B cell (primary cell): Measurements from ENCODE around the gene ATXN1. TPM values are rescaled to one million over a fixed set of nuclear protein-coding genes. Genes with fewer than 3 reads are reported as not detected.

Source experiments
- ATAC-seq: fragments of 200-7000 bp; cut with Tn5 transposase; one replicate; pipeline ENCODE4 v1.10.0; 2021; ENCODE audit warnings: low read depth, mild to moderate bottlenecking, moderate number of reproducible peaks, moderate library complexity
- CTCF ChIA-PET: fragments of 350-600 bp; sonication (Branson Sonifier 250); formaldehyde crosslinking; loops from one replicate; lab custom pipeline; 2021; ENCODE audit warnings: antibody characterized with exemption, inconsistent platforms; lab: Charles Lee
- POLR2A ChIA-PET: fragments of 350-600 bp; sonication (Branson Sonifier 250); formaldehyde crosslinking; loops from one replicate; lab custom pipeline; 2021; ENCODE audit warnings: antibody characterized with exemption; lab: Charles Lee
- DNase-seq: peaks from one replicate; pipeline ENCODE4 v3.0.0; 2013
- H2AFZ ChIP-seq: 2 replicates; pipeline ENCODE4 v1.6.1; 2012; ENCODE audit warnings: mild to moderate bottlenecking, low read depth, low read length; ENCODE audit not compliant: insufficient read depth, poor library complexity, severe bottlenecking
- H3K27ac ChIP-seq, 2 donors: 1 replicate in 1 of 2; 2 replicates in 1 of 2; pipeline ENCODE4 v1.5.1; 2012 to 2013; ENCODE audit warnings: low read length in 2 of 2, mild to moderate bottlenecking in 2 of 2, moderate library complexity in 1 of 2
- H3K27me3 ChIP-seq, 4 experiments: fragments of 200-600 bp in 1 of 4; sonication (generic) in 1 of 4; replicated peaks in 1 of 4; 1 replicate in 2 of 4; 2 replicates in 2 of 4; pipeline versions ENCODE4 v1.6.1 to v1.7.0; 2013 to 2016; ENCODE audit warnings: low read length in 3 of 4, mild to moderate bottlenecking in 2 of 4, mixed read lengths in 1 of 4, moderate library complexity in 1 of 4; ENCODE audit not compliant: insufficient read depth in 4 of 4, control insufficient read depth in 3 of 4; ENCODE audit errors: control extremely low read depth in 1 of 4
- H3K36me3 ChIP-seq, 2 experiments: replicated peaks in 1 of 2; 1 replicate in 1 of 2; 2 replicates in 1 of 2; pipeline versions ENCODE4 v1.6.1 to v1.7.1; 2013; ENCODE audit warnings: low read length in 1 of 2; ENCODE audit not compliant: insufficient read depth in 2 of 2, control insufficient read depth in 1 of 2; ENCODE audit errors: control extremely low read depth in 1 of 2, extremely low read depth in 1 of 2
- H3K4me1 ChIP-seq, 2 donors: fragments of 200-600 bp in 1 of 2; sonication (generic) in 1 of 2; 1 replicate in 1 of 2; 2 replicates in 1 of 2; pipeline versions ENCODE4 v1.5.1 to v1.6.1; 2013 to 2017; ENCODE audit warnings: low read length in 2 of 2; ENCODE audit not compliant: control insufficient read depth in 2 of 2, insufficient read depth in 2 of 2
- H3K4me2 ChIP-seq: replicated peaks from 2 replicates; pipeline ENCODE3; 2012; ENCODE audit warnings: mild to moderate bottlenecking, low read depth, low read length; ENCODE audit not compliant: poor library complexity, severe bottlenecking
- H3K4me3 ChIP-seq, 5 experiments: fragments of 200-600 bp in 1 of 5; sonication (generic) in 1 of 5; 1 replicate in 3 of 5; 2 replicates in 2 of 5; pipeline versions ENCODE4 v1.5.1 to v1.7.0; 2011 to 2016; ENCODE audit warnings: low read length in 4 of 5, mild to moderate bottlenecking in 4 of 5, low read depth in 2 of 5, control low read depth in 1 of 5, moderate library complexity in 1 of 5; ENCODE audit not compliant: insufficient read depth in 1 of 5; ENCODE audit errors: control extremely low read depth in 1 of 5, extremely low read depth in 1 of 5
- H3K79me2 ChIP-seq: fragments of 200-600 bp; sonication (generic); one replicate; pipeline ENCODE4 v1.6.0; 2016; ENCODE audit warnings: low read length; ENCODE audit not compliant: control insufficient read depth, insufficient read depth
- H3K9ac ChIP-seq: fragments of 200-600 bp; sonication (generic); 2 replicates; pipeline ENCODE4 v1.6.1; 2017; ENCODE audit warnings: mild to moderate bottlenecking, low read length, moderate library complexity
- H3K9me3 ChIP-seq, 3 donors: one replicate each; pipeline versions ENCODE4 v1.6.1 to v1.7.1; 2013; ENCODE audit warnings: low read length in 2 of 3; ENCODE audit not compliant: control insufficient read depth in 2 of 3, insufficient read depth in 1 of 3; ENCODE audit errors: control extremely low read depth in 1 of 3
- H4K20me1 ChIP-seq: 2 replicates; pipeline ENCODE4 v1.6.0; 2012; ENCODE audit warnings: mild to moderate bottlenecking, low read length; ENCODE audit not compliant: insufficient read depth, control insufficient read depth, poor library complexity, severe bottlenecking
- H3K27ac Mint-ChIP-seq: one replicate; pipeline ENCODE4 v1.8.0; 2021; ENCODE audit warnings: mixed read lengths
- H3K27me3 Mint-ChIP-seq: one replicate; pipeline ENCODE4 v1.8.0; 2021; ENCODE audit warnings: mixed read lengths
- H3K4me1 Mint-ChIP-seq: one replicate; pipeline ENCODE4 v1.8.0; 2021; ENCODE audit warnings: mixed read lengths
- H3K4me3 Mint-ChIP-seq: one replicate; pipeline ENCODE4 v1.8.0; 2021; ENCODE audit warnings: mixed read lengths
- H3K9me3 Mint-ChIP-seq: one replicate; pipeline ENCODE4 v1.8.0; 2022; ENCODE audit warnings: mixed read lengths; ENCODE audit not compliant: insufficient read depth
- EZH2 ChIP-seq: IDR thresholded peaks from 2 replicates; pipeline ENCODE4 v1.6.1; 2012; ENCODE audit warnings: borderline replicate concordance, low read depth, mild to moderate bottlenecking, moderate library complexity, low read length; ENCODE audit not compliant: insufficient read depth, poor library complexity, severe bottlenecking
- WGBS: methylation state at CpG from one replicate; pipeline ENCODE4 v1.1.5; 2013; ENCODE audit warnings: missing lambda C conversion rate; ENCODE audit not compliant: insufficient coverage; 5-methylcytosine and 5-hydroxymethylcytosine counted together
- intact Hi-C: fragments of 100-400 bp; cut with micrococcal nuclease; formaldehyde crosslinking; loops from one replicate; pipeline ENCODE4 v1.10.0; 2022
- polyA plus RNA-seq: library from polyadenylated mRNA; depleted of rRNA; stranded (reverse); fragments of >200 nt; gene quantifications from 2 replicates; pipeline ENCODE4 v1.2.3, GENCODE V29; 2012
- total RNA-seq, 2 donors: library from RNA; stranded (reverse); fragments of 120-200 nt in 1 of 2; gene quantifications; 1 replicate in 1 of 2; 2 replicates in 1 of 2; pipeline versions ENCODE4 v1.2.3 to v1.2.4, GENCODE V29; 2013 to 2022
- TF ChIP-seq, protein P1 (sequence below): fragments of 200-600 bp; IDR thresholded peaks from one replicate; pipeline ENCODE4 v1.8.0; 2022; ENCODE audit warnings: antibody characterized with exemption, mild to moderate bottlenecking

The ATXN1 gene
- total and polyA plus RNA-seq, 2 donors (not counting 1 experiment from before 2014, with no cell fraction given), result 5.7 to 63.8 TPM

DNA sequence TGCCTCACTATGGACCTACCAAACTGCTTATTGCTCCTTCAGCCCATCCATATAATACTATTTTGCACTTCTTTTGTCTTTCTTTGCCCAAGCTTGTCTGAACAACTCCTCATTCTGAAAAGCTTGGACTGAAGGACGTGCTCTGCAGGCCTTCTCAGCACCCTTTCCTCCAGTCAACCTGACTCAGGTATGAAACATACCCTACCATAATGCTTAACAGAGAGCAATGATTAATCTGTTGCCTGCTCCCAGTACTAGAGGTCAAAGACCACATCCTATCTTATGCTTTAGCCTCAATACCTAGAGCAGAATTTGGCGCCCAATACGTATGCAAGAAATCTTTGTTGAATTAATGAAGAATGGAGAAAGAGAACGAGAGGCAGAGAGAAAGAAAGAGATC, 55.2 kb downstream of the ATXN1 start:
- Histone ChIP-seq H3K79me2 (no peaks in the 10 kb centered on the region), H3K4me1 (peaks cover 7% of the 10 kb centered on the region in 2 donors), H3K9ac (no peak overlapping the region), H3K27me3 (peaks cover 0 to 2% (median 0%) of the 10 kb centered on the region in 4 experiments), H2AFZ (no peak overlapping the region), H3K4me2 (no peak overlapping the region), H3K4me3 (no peak overlapping the region), H3K36me3 (no peaks in the 10 kb centered on the region), H4K20me1 (no peaks in the 10 kb centered on the region), H3K27ac (no peak overlapping the region), H3K9me3 (no peaks in the 10 kb centered on the region)
- H3K4me3 Mint-ChIP-seq, result no peak overlapping the region
- ATAC-seq, result no peak
- peaks cover 41% of the 10 kb centered on the region for H3K4me1 Mint-ChIP-seq
- WGBS, result 100% methylated on average over 2 of the region's 4 CpGs
- ChIA-PET CTCF (interaction anchor here (1.3 kb wide), 1 partner anchor 192 kb away, joined by 3 read pairs; no protein-coding TSS in a partner anchor), POLR2A (no interaction called here)
- TF ChIP-seq, protein P1, sequence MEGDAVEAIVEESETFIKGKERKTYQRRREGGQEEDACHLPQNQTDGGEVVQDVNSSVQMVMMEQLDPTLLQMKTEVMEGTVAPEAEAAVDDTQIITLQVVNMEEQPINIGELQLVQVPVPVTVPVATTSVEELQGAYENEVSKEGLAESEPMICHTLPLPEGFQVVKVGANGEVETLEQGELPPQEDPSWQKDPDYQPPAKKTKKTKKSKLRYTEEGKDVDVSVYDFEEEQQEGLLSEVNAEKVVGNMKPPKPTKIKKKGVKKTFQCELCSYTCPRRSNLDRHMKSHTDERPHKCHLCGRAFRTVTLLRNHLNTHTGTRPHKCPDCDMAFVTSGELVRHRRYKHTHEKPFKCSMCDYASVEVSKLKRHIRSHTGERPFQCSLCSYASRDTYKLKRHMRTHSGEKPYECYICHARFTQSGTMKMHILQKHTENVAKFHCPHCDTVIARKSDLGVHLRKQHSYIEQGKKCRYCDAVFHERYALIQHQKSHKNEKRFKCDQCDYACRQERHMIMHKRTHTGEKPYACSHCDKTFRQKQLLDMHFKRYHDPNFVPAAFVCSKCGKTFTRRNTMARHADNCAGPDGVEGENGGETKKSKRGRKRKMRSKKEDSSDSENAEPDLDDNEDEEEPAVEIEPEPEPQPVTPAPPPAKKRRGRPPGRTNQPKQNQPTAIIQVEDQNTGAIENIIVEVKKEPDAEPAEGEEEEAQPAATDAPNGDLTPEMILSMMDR, result no peak
- no peak for TF ChIP-seq EZH2
- H3K27ac Mint-ChIP-seq, result no peak overlapping the region
- no peaks in the 10 kb centered on the region for H3K27me3 Mint-ChIP-seq
- intact Hi-C loops, result loop anchor here (10.0 kb wide), 1 partner anchor 111 kb away; no protein-coding TSS in a partner anchor
- no peaks in the 10 kb centered on the region for H3K9me3 Mint-ChIP-seq
- DNase-seq, result no peak

DNA sequence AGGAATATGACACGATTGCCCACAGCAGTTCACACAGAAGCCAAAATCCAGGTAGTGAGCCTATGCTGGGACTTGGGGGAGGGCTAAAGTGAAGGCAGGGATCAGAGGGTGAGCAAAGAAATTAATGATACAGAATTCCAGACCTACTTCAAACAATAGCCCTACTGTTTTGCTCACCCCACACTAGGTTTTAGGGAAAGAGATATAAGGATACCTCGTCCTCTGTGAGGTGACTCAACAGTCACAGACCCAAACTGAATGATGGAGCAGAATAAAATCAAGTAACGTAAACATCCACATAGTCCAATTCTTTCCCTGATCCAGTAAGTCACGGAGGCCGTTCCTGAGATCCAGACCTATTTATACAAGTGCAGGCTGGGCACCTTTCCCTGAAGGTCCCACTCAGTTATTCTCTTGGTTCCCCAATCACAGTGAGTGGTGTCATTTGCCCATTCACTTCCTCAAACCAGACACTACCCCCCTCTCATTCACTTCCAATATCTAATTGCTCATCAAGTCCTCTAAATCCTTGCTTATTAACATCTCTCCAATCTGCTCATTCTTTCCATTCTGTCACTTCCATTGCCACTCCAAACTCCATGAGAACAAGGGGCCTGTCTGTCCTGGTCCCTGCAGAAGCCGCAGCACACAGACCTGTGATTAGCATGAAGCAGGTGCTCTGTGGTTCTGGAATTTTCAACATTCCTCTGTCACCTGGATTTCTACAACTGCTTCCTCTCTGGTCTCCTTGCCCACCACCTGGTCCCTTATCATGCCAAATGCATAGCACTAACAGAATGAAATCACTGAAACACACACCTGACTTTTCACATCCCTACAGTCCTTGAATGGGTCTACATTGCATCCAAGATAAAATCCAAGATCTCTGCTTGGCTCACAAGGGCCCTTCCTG, 55.9 kb downstream of the ATXN1 start:
- Histone ChIP-seq H3K27ac (no peak overlapping the region), H3K4me2 (no peak overlapping the region), H2AFZ (no peak overlapping the region), H3K4me1 (peaks cover 14% of the 10 kb centered on the region in 2 donors), H3K9me3 (no peaks in the 10 kb centered on the region), H3K4me3 (no peak overlapping the region), H3K9ac (no peak overlapping the region), H3K36me3 (no peaks in the 10 kb centered on the region), H4K20me1 (no peaks in the 10 kb centered on the region), H3K27me3 (peaks cover 0 to 6% (median 0%) of the 10 kb centered on the region in 4 experiments), H3K79me2 (no peaks in the 10 kb centered on the region)
- ATAC-seq (no peak), DNase-seq (no peak)
- Mint-ChIP-seq H3K27ac (peak overlapping the region; percentile 6), H3K4me1 (peaks cover 47% of the 10 kb centered on the region), H3K4me3 (no peak overlapping the region), H3K9me3 (no peaks in the 10 kb centered on the region), H3K27me3 (no peaks in the 10 kb centered on the region)
- ChIA-PET POLR2A (no interaction called here), CTCF (no interaction called here)
- 89% methylated on average over 3 of the region's 6 CpGs for WGBS
- no peak for TF ChIP-seq EZH2
- intact Hi-C loops, result loop anchor here (10.0 kb wide), 1 partner anchor 111 kb away; no protein-coding TSS in a partner anchor
